ENCODE results near the gene ZNF678. TPM values are rescaled to one million over a fixed set of nuclear protein-coding genes. Genes with fewer than 3 reads are reported as not detected.

Gene ZNF678
- total and polyA plus RNA-seq, 2 of the 8 experiments (the other 6 are each of a cell fraction or from before 2014, with no cell fraction given), result 6.9 to 28.3 TPM

GRCh38 chr1:227574926-227575325 lies 11.6 kb downstream of the ZNF678 start (continued):
- no peak for TF ChIP-seq HDAC6 (IDR thresholded peaks at IDR 0.05; ENCODE audit: low read depth, low read length)

GRCh38 chr1:227576189-227576588 lies 12.8 kb downstream of the ZNF678 start:
- Histone ChIP-seq H3K4me1 (replicated peaks in 1 of 4; ENCODE audit: control insufficient read depth in 3 of 4, insufficient read depth in 4 of 4, low read length in 3 of 4) (no peaks in the 10 kb centered on the region; a peak in 1 of 7 replicates), H4K91ac (replicated peaks; ENCODE audit: insufficient read length, low read length) (no peak overlapping the region), H3K23me2 (ENCODE audit: low read depth, low read length) (no peaks in the 10 kb centered on the region), H3K14ac (ENCODE audit: insufficient read length) (no peak overlapping the region), H2BK12ac (ENCODE audit: low read depth, low read length) (no peak overlapping the region), H3K27ac (ENCODE audit: low read depth, low read length) (no peak overlapping the region), H3K27me3 (replicated peaks in 1 of 4; ENCODE audit: control insufficient read depth in 3 of 4, extremely low read depth in 1 of 4, insufficient read depth in 3 of 4, low read length in 3 of 4) (no peaks in the 10 kb centered on the region), H4K5ac (ENCODE audit: insufficient read length, low read depth, low read length) (no peak overlapping the region), H4K20me1 (replicated peaks in 1 of 2; ENCODE audit: control insufficient read depth in 1 of 2, insufficient read depth in 2 of 2, low read length in 2 of 2) (peaks cover 0 to 9% of the 10 kb centered on the region in 2 experiments), H2AK5ac (ENCODE audit: low read depth, low read length) (no peak overlapping the region), H3K56ac (replicated peaks; ENCODE audit: insufficient read length, low read depth, low read length) (no peak overlapping the region), H3K4me2 (ENCODE audit: insufficient read depth in 1 of 2, low read depth in 2 of 2, low read length in 2 of 2) (no peak overlapping the region), H3K36me3 (ENCODE audit: control insufficient read depth in 2 of 4, insufficient read depth in 4 of 4, low read length in 3 of 4) (no peaks in the 10 kb centered on the region; a peak in 1 of 8 replicates), H3K79me1 (ENCODE audit: low read depth, low read length) (peaks cover 21% of the 10 kb centered on the region), H2BK20ac (ENCODE audit: low read length) (no peak overlapping the region), H2BK5ac (ENCODE audit: low read depth, low read length) (no peak overlapping the region), H3K9ac (replicated peaks in 1 of 4; ENCODE audit: extremely low read depth in 1 of 4, low read depth in 3 of 4, low read length in 3 of 4) (no peak overlapping the region), H3K23ac (ENCODE audit: insufficient read length) (no peak overlapping the region), H3K4me3 (ENCODE audit: extremely low read depth in 1 of 4, insufficient read depth in 2 of 4, low read depth in 3 of 4, low read length in 4 of 4) (no peak overlapping the region), H3K9me3 (ENCODE audit: insufficient read depth in 2 of 2, low read depth in 1 of 2, low read length in 1 of 2) (peaks cover 0 to 5% of the 10 kb centered on the region in 2 experiments; a peak in 1 of 4 replicates), H4K8ac (ENCODE audit: extremely low read depth, insufficient read depth, low read length) (no peak overlapping the region), H2BK120ac (replicated peaks; ENCODE audit: low read depth, low read length) (no peak overlapping the region), H2BK15ac (ENCODE audit: low read length) (no peak overlapping the region), H3K18ac (ENCODE audit: extremely low read depth, low read length) (no peak overlapping the region), H3K79me2 (ENCODE audit: control insufficient read depth in 1 of 2, insufficient read depth in 2 of 2, low read length in 2 of 2) (peaks cover 12 to 97% of the 10 kb centered on the region in 2 experiments), H2AFZ (ENCODE audit: low read length) (no peak overlapping the region), H3K4ac (replicated peaks; ENCODE audit: insufficient read length, low read depth, low read length) (no peak overlapping the region)
- DNase-seq (ENCODE audit: low read depth in 1 of 2, low spot score in 2 of 2) (no peak), FAIRE-seq (no peak)
- POLR2A ChIA-PET (ENCODE audit: partially characterized antibody), result interaction anchor here (1.7 kb wide), 1 partner anchor 8 kb away, joined by 3 read pairs; no protein-coding TSS in a partner anchor
- TF ChIP-seq SP4 (IDR thresholded peaks at IDR 0.05; ENCODE audit: low read length), result no peak
- TF ChIP-seq BACH1 (IDR thresholded peaks at IDR 0.05; ENCODE audit: low read length), result no peak
- TF ChIP-seq SRF (IDR thresholded peaks at IDR 0.05; ENCODE audit: low read depth, low read length), result no peak
- TF ChIP-seq KDM1A (IDR thresholded peaks at IDR 0.05; ENCODE audit: borderline replicate concordance, low read length), result no peak
- no peak for TF ChIP-seq TEAD4 (IDR thresholded peaks at IDR 0.05; ENCODE audit: low read depth, low read length)
- TF ChIP-seq HDAC6 (IDR thresholded peaks at IDR 0.05; ENCODE audit: low read depth, low read length), result no peak
- no peak for TF ChIP-seq GTF2F1 (IDR thresholded peaks at IDR 0.05; ENCODE audit: borderline replicate concordance, low read depth, low read length)
- TF ChIP-seq BCL11A (IDR thresholded peaks at IDR 0.05; ENCODE audit: low read depth in 2 of 2, low read length in 2 of 2), result no peak
- TF ChIP-seq GABPA (IDR thresholded peaks at IDR 0.05; ENCODE audit: borderline replicate concordance, insufficient read depth, low read length), result no peak
- no peak for TF ChIP-seq HDAC2 (IDR thresholded peaks at IDR 0.05; ENCODE audit: borderline replicate concordance in 1 of 2, low read depth in 2 of 2, low read length in 2 of 2)
- TF ChIP-seq POLR2A (IDR thresholded peaks at IDR 0.05; ENCODE audit: control extremely low read depth in 1 of 2, low read depth in 2 of 2, low read length in 2 of 2), result no peak
- CTCF ChIA-PET (ENCODE audit: partially characterized antibody), result interaction anchor here (0.7 kb wide), 1 partner anchor 63 kb away, joined by 4 read pairs; no protein-coding TSS in a partner anchor

All from H1 (cell line).